GM18868 (cell line): ENCODE measurements around the gene PMFBP1.

Experiments used
- ATAC-seq: cut with Tn5 transposase; IDR thresholded peaks from one replicate; pipeline ENCODE4 v1.9.1; 2021; ENCODE audit warnings: mild to moderate bottlenecking, moderate library complexity; ENCODE audit not compliant: unreplicated experiment

Gene PMFBP1

GRCh38 chr16:72131036-72131435, 40.9 kb downstream of the PMFBP1 start:
- ATAC-seq: no peak

DNA sequence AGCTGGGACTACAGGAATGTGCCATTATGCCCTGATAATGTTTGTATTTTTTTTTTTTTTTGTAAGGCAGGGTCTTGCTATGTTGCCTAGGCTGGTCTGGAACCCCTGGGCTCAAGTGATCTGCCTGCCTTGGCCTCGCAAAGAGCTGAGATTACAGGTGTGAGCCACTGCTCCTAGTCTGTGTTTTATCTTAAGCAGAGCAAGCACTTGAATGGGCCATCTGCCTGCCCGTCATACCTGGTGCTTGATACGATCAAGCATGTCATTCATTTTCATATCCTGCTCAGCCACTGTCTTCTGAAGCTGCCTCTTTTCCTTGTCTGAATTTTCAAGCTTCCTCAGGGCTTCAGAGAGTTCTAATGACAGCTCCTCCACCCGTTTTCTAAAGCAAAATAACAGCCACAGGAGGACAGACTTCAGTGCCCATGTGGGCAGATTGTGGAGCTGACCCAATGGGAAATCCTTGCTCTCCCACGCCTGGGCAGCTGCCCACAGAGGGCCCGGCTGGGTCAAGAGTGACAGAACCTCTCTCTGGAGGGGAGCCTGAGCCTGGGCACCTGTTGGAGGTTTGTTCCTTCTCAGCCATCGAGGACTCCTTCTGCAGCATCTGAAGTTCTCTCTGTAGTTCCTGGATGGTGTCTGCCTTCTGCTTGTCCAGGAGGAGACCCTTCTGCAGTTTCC, 41.8 kb downstream of the PMFBP1 start:
- no peak for ATAC-seq

DNA sequence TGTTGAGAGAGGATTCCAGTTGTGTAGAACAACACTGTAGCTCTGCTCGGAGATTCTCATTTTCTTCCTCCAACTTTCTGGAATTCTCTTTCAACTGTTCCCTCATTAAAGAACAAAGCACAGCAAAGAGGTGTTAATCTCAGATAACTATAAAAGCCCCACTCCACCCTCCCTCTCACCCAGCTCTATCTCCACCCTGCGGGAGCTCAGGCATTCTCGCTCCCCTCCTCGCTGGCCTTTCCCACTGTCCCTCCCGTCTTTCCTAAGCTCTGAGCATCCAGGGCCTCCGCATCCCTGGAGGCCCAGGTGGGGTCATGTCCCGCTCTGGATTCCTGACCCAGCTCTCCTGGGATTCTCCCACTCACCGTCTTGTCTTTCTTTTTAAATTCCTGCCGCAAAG, 43.3 kb downstream of the PMFBP1 start:
- ATAC-seq: no peak

DNA sequence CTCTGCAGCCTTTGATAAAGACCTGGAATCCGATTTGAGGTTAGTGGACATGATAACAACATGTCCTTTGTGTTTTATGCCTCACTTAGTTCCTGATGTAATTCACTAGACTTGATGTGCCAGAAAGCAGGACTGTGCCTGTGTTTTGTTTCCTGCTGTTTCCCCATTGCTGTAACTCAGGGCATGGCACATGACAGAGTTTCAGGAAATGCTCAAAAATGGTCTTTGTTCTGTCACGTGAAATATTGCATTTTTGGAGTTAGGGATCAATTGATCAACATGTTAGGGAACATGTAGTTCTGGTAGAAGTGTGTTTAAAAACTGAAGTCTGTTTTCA, 45.6 kb downstream of the PMFBP1 start:
- ATAC-seq: no peak

DNA sequence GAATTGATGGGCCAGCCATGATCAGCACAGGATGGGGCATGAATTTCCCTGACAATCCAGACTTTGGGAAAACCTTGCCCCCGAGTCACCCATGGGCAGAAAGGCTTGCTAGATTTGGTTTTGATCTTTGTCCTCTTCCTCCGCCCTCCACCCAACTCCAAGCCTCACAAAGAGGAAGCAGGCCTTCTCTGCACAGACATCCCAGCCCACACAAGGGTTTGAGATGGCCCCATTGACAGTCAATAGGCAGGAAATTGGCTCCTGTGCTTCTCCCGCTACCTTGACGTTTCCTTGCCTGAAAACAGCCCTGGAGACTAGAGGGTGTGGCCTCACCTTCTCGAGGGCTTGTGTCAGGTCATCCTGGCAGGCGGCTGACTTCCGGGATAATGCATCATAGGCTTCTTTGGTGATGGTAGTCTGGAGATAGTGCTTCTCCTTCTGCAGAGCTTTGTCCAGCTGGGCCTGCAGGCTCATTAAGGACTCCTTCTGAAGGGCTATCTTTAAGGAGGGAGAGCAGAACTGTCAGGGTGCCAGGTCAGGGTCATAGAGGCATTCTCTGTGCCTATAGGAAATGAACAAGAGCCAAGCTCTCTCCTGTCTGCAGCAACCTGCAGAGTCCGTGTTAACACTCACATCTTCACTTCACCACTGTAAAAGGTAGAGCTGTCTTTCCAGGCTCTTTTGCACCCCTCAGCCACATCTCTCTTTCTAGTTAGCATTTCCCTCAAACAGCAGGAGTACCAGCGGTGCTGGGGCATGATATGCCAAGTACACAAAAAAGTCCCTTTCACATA, 46.1 kb downstream of the PMFBP1 start:
- no peak for ATAC-seq

GRCh38 chr16:72124761-72125634, 47.0 kb downstream of the PMFBP1 start:
- peak; percentile 63 for ATAC-seq

GRCh38 chr16:72124148-72124547, 47.8 kb downstream of the PMFBP1 start:
- no peak for ATAC-seq

- ATAC-seq: no peak
Observed at GRCh38 chr16:72123426-72123825, 48.5 kb downstream of the PMFBP1 start.

- ATAC-seq: no peak
Observed at GRCh38 chr16:72122916-72123315, 49.0 kb downstream of the PMFBP1 start.

DNA sequence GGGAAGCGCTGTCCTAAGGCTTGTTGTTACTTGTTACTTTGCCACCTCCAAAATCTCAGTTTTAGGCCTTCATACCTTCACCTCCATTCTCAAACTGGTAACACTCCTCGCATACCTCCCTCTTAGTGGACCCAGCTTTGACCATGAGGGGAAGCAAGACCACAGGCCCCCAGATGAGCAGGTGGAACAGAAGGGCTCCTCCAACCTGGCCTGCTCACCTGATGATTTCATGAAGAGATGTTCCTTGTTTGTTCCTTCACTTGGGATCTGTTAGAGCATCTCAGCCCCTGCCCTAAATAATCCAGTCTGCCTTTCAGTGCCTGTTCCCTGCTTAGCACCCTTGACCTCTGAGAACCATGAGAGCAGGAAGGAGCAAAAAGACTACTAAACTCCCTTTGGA, 49.6 kb downstream of the PMFBP1 start:
- no peak for ATAC-seq

GRCh38 chr16:72120026-72120425, 51.9 kb downstream of the PMFBP1 start:
- ATAC-seq: no peak

DNA sequence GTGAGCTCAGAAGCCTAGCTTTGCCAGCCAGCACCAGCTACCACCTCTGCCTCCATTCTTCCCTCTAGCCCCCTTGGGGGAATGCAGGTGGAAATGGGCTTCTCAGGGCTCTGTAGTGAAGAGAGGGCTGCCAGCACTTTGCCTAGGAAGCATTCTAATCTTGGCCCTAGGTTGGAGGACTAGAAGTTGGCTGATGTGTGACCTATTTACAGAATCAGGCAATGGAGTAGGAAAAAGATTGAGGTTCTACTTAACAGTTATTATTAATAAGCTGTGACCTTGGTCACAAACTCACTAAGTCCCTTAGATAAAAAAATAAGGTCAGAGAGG, 58.4 kb downstream of the PMFBP1 start:
- no peak for ATAC-seq

DNA sequence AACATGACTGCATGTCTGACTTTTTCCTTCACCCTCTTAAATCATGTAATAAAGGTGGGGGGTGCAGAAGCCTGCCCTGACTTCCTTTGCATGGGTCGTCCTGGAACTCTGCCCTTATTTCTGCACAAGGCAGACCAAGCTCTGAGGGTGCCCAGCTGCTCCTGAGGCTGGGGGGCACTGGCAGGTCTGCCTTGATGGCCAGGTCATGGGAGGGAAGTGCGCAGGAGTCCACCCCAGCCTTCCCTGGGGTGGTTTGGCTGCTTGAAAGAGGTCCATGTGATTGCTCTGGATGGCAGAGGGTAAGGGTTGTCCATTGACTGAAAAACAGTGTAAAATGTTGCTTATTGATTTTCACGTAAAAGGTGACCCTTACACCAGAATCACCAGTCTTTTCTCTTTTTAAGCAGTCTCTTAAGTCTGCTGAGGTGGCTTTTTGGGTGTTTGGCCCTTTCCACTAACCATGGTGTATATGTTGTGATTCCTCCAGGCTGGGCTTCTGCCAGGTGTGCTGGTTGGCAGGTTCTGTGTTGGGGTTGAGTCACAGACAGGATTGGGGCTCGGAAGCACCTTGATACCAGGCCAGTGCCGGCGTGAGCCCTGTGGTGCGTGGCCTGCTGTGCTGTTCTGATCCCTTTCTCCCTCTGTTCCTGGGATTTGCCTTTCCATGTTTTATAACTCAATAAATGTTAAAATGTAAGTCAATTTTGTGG, 58.9 kb downstream of the PMFBP1 start:
- ATAC-seq: no peak

GRCh38 chr16:72112452-72112792, 59.5 kb downstream of the PMFBP1 start:
- ATAC-seq: no peak

- ATAC-seq: no peak
Observed at GRCh38 chr16:72111657-72112451, 60.1 kb downstream of the PMFBP1 start.

GRCh38 chr16:72110662-72111615, 61.0 kb downstream of the PMFBP1 start:
- ATAC-seq: no peak

DNA sequence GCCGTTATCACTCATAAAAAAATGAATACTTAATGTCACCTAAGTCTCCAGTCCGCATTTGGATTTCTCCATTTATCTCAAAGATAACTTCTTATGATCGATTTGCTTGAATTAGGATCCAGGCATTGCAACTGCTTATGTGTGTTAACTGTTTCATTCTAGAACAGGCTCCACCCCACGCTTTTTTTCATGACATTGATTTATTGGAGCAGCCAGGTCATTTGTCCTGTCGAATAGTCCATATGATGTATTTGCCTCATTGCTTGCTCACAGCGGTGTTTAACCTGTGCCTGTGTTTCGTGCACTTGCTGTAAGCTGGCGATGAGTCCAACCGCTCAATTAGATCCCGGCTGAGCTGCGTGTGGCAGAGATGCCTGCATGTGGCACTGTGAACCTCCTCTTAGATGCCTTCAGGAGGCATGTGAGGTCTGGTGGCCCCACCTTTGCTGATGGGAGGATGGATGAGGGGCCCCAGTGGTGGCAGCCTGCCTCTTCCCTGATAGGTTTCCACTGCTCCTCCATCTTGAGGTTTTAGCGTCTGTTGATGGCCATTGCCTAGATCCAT, 61.9 kb downstream of the PMFBP1 start:
- no peak for ATAC-seq

DNA sequence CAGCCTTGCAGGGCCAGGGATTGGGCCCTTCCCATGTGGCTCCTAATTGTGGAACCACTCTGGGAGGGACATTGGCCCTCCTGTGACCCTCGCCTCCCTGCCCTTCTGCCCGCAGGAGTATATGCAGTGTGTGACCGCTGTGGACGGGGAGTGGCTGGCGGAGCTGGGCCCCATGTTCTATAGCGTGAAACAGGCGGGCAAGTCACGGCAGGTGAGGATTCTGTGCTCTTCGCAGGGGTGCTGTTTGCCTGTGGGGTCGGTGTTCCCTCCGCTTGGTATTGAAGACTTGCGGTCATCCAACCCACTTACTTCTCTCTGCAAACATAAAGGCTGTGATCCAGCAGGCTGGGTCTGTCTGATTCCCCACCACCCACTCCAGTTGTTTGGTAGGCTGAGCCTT, 62.7 kb downstream of the PMFBP1 start:
- no peak for ATAC-seq
